T-helper 1 cell treated with Interleukin-12 subunit alpha and Interleukin-12 subunit beta and Interleukin-4 antibody, amounts not matched to agents 30 ng/mL and 1 ng/mL, for 36 hours (primary cell): Measurements from ENCODE around the gene CYB561D1. TPM values are rescaled to one million over a fixed set of nuclear protein-coding genes. Genes with fewer than 3 reads are reported as not detected.

ENCODE experiments used
- intact Hi-C: fragments of 100-400 bp; cut with micrococcal nuclease; formaldehyde crosslinking; loops from one replicate; pipeline ENCODE4 v1.15.1; 2024
- total RNA-seq: library from RNA; stranded (reverse); gene quantifications from 2 replicates; pipeline ENCODE4 v1.2.3, GENCODE V29; 2022

The CYB561D1 gene
- total RNA-seq, 1 donor from 2014 or later: 24.1 TPM

- intact Hi-C loops: no loop called here
Observed at GRCh38 chr1:109527846-109528695, 34.2 kb downstream of the CYB561D1 start.

- intact Hi-C loops: no loop called here
Observed at GRCh38 chr1:109528712-109529111, 34.8 kb downstream of the CYB561D1 start.

- intact Hi-C loops: loop anchor here (5.0 kb wide), 2 partner anchors 318 to 418 kb away; partner anchors contain the start of genes ELAPOR1 and SARS1
Observed at GRCh38 chr1:109529881-109530456, 36.1 kb downstream of the CYB561D1 start.

GRCh38 chr1:109530457-109531087 is 36.7 kb downstream of the CYB561D1 start:
- intact Hi-C loops: loop anchor here (5.0 kb wide), 2 partner anchors 318 to 418 kb away; partner anchors contain the start of genes ELAPOR1 and SARS1

GRCh38 chr1:109531380-109531779 is 37.5 kb downstream of the CYB561D1 start:
- intact Hi-C loops: loop anchor here (5.0 kb wide), 2 partner anchors 319 to 419 kb away; partner anchors contain the start of genes ELAPOR1 and SARS1

- intact Hi-C loops: loop anchor here (1.0 to 5.0 kb wide), 10 partner anchors 32 to 420 kb away; partner anchors contain the start of genes CYB561D1, ELAPOR1, PSMA5 and PSRC1
Observed at GRCh38 chr1:109531826-109532364, 38.0 kb downstream of the CYB561D1 start.

- intact Hi-C loops: loop anchor here (1.0 to 5.0 kb wide), 10 partner anchors 32 to 420 kb away; partner anchors contain the start of genes CYB561D1, ELAPOR1, PSMA5 and PSRC1
Observed at GRCh38 chr1:109532365-109533136, 38.7 kb downstream of the CYB561D1 start.

- intact Hi-C loops: loop anchor here (5.0 kb wide), 2 partner anchors 322 to 422 kb away; partner anchors contain the start of genes ELAPOR1 and SARS1
Observed at GRCh38 chr1:109534307-109534858, 40.5 kb downstream of the CYB561D1 start.

GRCh38 chr1:109535481-109535880 is 41.6 kb downstream of the CYB561D1 start:
- intact Hi-C loops: no loop called here

GRCh38 chr1:109535971-109536491 is 42.1 kb downstream of the CYB561D1 start:
- intact Hi-C loops: no loop called here

- intact Hi-C loops: no loop called here
Observed at GRCh38 chr1:109537450-109538178, 43.7 kb downstream of the CYB561D1 start.

- intact Hi-C loops: no loop called here
Observed at GRCh38 chr1:109538827-109539555, 45.1 kb downstream of the CYB561D1 start.

- intact Hi-C loops: no loop called here
Observed at GRCh38 chr1:109539676-109540075, 45.8 kb downstream of the CYB561D1 start, which contains the start of gene GPR61. TSS of gene GPR61 (plus strand) at chr1:109539872. CDS start at chr1:109543023, 3,151 bp downstream.

GRCh38 chr1:109541102-109541501 is 47.2 kb downstream of the CYB561D1 start:
- intact Hi-C loops: no loop called here

GRCh38 chr1:109542657-109543056 is 48.8 kb downstream of the CYB561D1 start:
- intact Hi-C loops: no loop called here

GRCh38 chr1:109543283-109543987 is 49.5 kb downstream of the CYB561D1 start:
- intact Hi-C loops: no loop called here

- intact Hi-C loops: no loop called here
Observed at GRCh38 chr1:109543988-109544735, 50.3 kb downstream of the CYB561D1 start.
